PC-9 (cell line): Measurements from ENCODE around the gene ARID2. TPM values are rescaled to one million over a fixed set of nuclear protein-coding genes. Genes with fewer than 3 reads are reported as not detected.

ENCODE experiments used
- BruUV-seq: library from RNA; stranded (reverse); fragments of 400-500 nt; replicated peaks from 2 replicates; lab custom pipeline; 2021; lab: Mats Ljungman, UMichigan
- CTCF ChIA-PET: fragments of 300-600 bp; sonication (Branson Sonifier 250); formaldehyde crosslinking; loops from one replicate; lab custom pipeline; 2022; ENCODE audit warnings: antibody characterized with exemption; lab: Charles Lee
- POLR2A ChIA-PET: fragments of 300-600 bp; sonication (Branson Sonifier 250); formaldehyde crosslinking; loops from one replicate; lab custom pipeline; 2022; ENCODE audit warnings: antibody characterized with exemption; ENCODE audit not compliant: unreplicated experiment; lab: Charles Lee
- DNase-seq, 2 experiments: peaks; one replicate each; pipeline versions ENCODE4 v3.0.0 to v3.0.0-alpha.2; 2015 to 2022; ENCODE audit warnings: mixed read lengths in 1 of 2
- H2AFZ ChIP-seq: fragments of 200-600 bp; sonication (generic); 2 replicates; pipeline ENCODE4 v1.8.1; 2017; ENCODE audit warnings: antibody characterized with exemption
- H3F3A ChIP-seq: fragments of 200-600 bp; sonication (generic); 2 replicates; pipeline ENCODE4 v1.8.1; 2017; ENCODE audit warnings: antibody characterized with exemption, mild to moderate bottlenecking, low read depth; ENCODE audit not compliant: insufficient read depth
- H3K27ac ChIP-seq: fragments of 200-600 bp; sonication (generic); 2 replicates; pipeline ENCODE4 v1.6.1; 2016; ENCODE audit warnings: mixed run types
- H3K27me3 ChIP-seq: fragments of 200-600 bp; sonication (generic); 2 replicates; pipeline ENCODE4 v1.6.1; 2016; ENCODE audit warnings: low read depth, mixed run types; ENCODE audit not compliant: insufficient read depth
- H3K36me3 ChIP-seq: fragments of 200-600 bp; sonication (generic); 2 replicates; pipeline ENCODE4 v1.6.1; 2016; ENCODE audit warnings: low read depth, mixed run types
- H3K4me1 ChIP-seq: fragments of 200-600 bp; sonication (generic); replicated peaks from 2 replicates; pipeline ENCODE4 v1.6.1; 2016; ENCODE audit warnings: mixed run types; ENCODE audit not compliant: insufficient read depth
- H3K4me2 ChIP-seq: fragments of 200-600 bp; sonication (generic); 2 replicates; pipeline ENCODE4 v1.6.1; 2017; ENCODE audit warnings: mixed run types
- H3K4me3 ChIP-seq: fragments of 200-600 bp; sonication (generic); 2 replicates; pipeline ENCODE4 v1.6.1; 2016; ENCODE audit warnings: mixed run types
- H3K79me2 ChIP-seq: fragments of 200-600 bp; sonication (generic); 2 replicates; pipeline ENCODE4 v1.6.1; 2017; ENCODE audit warnings: low read depth, mixed run types
- H3K9me2 ChIP-seq: fragments of 200-600 bp; sonication (generic); 2 replicates; pipeline ENCODE4 v1.8.1; 2017; ENCODE audit warnings: mild to moderate bottlenecking; ENCODE audit not compliant: insufficient read depth
- H3K9me3 ChIP-seq: fragments of 200-600 bp; sonication (generic); 2 replicates; pipeline ENCODE4 v1.8.1; 2016; ENCODE audit warnings: low read depth; ENCODE audit not compliant: insufficient read depth
- H4K20me1 ChIP-seq: fragments of 200-600 bp; sonication (generic); 2 replicates; pipeline ENCODE4 v1.8.1; 2017; ENCODE audit not compliant: insufficient read depth
- EZH2 ChIP-seq: fragments of 200-600 bp; sonication (generic); IDR thresholded peaks from 2 replicates; pipeline ENCODE4 v1.8.0; 2017; ENCODE audit warnings: antibody characterized with exemption, low read depth
- intact Hi-C: fragments of 100-400 bp; cut with micrococcal nuclease; formaldehyde crosslinking; loops from one replicate; pipeline ENCODE4 v1.10.0; 2022; ENCODE audit not compliant: unreplicated experiment
- total RNA-seq: library from RNA; stranded (reverse); gene quantifications from 2 replicates; pipeline ENCODE4 v1.2.3, GENCODE V29; 2021
- TF ChIP-seq, protein P1 (sequence below): fragments of 200-600 bp; sonication (generic); conservative IDR thresholded peaks from 2 replicates; pipeline ENCODE4 v1.6.1; 2017; ENCODE audit warnings: mixed run types, antibody characterized with exemption, mild to moderate bottlenecking, moderate library complexity

The ARID2 gene
- total RNA-seq, 1 experiment from 2014 or later: 24.6 TPM

DNA sequence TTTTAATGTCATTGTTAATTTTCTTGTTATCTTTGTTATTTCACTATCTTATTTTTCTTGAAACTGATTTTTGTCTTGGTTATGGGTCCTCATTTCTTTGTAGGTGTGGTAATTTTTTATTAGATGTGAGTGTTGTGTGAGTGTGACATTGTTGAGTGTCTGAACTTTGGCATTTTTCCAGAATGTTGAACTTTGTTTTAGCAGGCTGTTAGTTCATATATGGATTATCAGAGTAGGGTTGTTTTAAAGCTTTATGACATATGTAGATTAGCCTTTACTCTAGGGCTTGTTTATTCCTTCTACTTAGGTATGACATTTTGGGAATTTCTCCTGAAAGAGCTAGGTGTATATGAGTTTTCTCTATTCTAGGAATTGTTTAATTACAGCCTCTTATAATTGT is 103.9 kb downstream of the ARID2 start:
- intact Hi-C loops: no loop called here
- CTCF ChIA-PET: no interaction called here
- Histone ChIP-seq H3K9me3 (peaks cover 5% of the 10 kb centered on the region; the same call in 1 of the 2 replicates), H3K27me3 (no peaks in the 10 kb centered on the region), H3K4me2 (no peak overlapping the region), H3K4me1 (no peaks in the 10 kb centered on the region), H3K36me3 (peaks cover 15% of the 10 kb centered on the region), H2AFZ (no peak overlapping the region), H3K79me2 (no peaks in the 10 kb centered on the region), H3K9me2 (no peaks in the 10 kb centered on the region), H4K20me1 (no peaks in the 10 kb centered on the region), H3F3A (no peaks in the 10 kb centered on the region), H3K27ac (no peak overlapping the region), H3K4me3 (no peak overlapping the region)
- POLR2A ChIA-PET: no interaction called here
- BruUV-seq: no TSS peak
- no peak for DNase-seq
- TF ChIP-seq EZH2: no peak
- TF ChIP-seq, protein P1, sequence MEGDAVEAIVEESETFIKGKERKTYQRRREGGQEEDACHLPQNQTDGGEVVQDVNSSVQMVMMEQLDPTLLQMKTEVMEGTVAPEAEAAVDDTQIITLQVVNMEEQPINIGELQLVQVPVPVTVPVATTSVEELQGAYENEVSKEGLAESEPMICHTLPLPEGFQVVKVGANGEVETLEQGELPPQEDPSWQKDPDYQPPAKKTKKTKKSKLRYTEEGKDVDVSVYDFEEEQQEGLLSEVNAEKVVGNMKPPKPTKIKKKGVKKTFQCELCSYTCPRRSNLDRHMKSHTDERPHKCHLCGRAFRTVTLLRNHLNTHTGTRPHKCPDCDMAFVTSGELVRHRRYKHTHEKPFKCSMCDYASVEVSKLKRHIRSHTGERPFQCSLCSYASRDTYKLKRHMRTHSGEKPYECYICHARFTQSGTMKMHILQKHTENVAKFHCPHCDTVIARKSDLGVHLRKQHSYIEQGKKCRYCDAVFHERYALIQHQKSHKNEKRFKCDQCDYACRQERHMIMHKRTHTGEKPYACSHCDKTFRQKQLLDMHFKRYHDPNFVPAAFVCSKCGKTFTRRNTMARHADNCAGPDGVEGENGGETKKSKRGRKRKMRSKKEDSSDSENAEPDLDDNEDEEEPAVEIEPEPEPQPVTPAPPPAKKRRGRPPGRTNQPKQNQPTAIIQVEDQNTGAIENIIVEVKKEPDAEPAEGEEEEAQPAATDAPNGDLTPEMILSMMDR: no peak

DNA sequence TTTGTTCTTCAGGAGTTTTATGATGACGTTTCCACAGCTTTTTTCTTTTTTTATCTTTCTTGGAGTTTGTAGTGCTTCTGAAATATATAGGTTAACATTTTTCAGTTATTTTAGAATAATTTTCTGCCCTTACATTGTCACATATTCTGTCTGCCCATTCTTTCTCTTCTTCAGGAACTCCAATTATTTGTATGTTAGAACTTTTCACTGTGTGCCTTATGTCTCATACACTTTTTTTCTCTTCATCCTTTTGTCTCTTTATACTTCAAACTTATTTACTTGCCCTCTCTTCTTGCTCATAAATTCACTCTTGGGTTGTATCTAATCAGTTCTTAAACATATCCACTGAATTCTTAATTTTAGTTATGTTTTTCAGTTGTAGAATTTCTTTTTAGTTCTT is 105.3 kb downstream of the ARID2 start:
- Histone ChIP-seq H3K36me3 (peaks cover 21% of the 10 kb centered on the region), H3K9me3 (peaks cover 5% of the 10 kb centered on the region; the same call in 1 of the 2 replicates), H2AFZ (no peak overlapping the region), H3K79me2 (no peaks in the 10 kb centered on the region), H3F3A (no peaks in the 10 kb centered on the region), H3K27ac (no peak overlapping the region), H3K27me3 (no peaks in the 10 kb centered on the region), H3K9me2 (no peaks in the 10 kb centered on the region), H4K20me1 (no peaks in the 10 kb centered on the region), H3K4me3 (no peak overlapping the region), H3K4me1 (no peaks in the 10 kb centered on the region), H3K4me2 (no peak overlapping the region)
- BruUV-seq: no TSS peak
- ChIA-PET POLR2A (no interaction called here), CTCF (no interaction called here)
- intact Hi-C loops: no loop called here
- no peak for TF ChIP-seq EZH2
- TF ChIP-seq, protein P1: no peak
- no peak for DNase-seq

DNA sequence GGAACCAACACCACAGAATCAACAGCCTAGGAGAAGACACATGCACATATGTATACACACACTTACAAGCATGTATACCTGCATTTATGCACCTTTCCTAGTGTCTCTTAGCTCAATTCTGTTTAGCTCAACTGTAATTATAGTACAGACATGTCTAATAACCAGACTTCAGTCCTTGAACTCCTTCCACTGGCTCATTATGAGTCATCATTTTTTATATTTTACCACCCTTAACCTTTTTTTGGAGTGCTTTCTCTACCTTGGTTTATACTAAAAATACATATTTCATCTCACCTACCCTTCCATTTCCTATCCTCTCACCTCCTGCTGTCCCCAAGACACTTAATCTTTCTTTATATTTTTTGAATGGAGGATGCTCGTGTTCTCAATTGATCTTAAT is 110.4 kb downstream of the ARID2 start:
- H3K79me2 ChIP-seq: no peaks in the 10 kb centered on the region
- H3K4me1 ChIP-seq: no peaks in the 10 kb centered on the region
- CTCF ChIA-PET: no interaction called here
- TF ChIP-seq EZH2: no peak
- TF ChIP-seq, protein P1: no peak
- no TSS peak for BruUV-seq
- no peaks in the 10 kb centered on the region; the same call in 1 of the 2 replicates for H3K9me2 ChIP-seq
- H3K36me3 ChIP-seq: peaks cover 28% of the 10 kb centered on the region
- H3K4me2 ChIP-seq: no peak overlapping the region
- no peak overlapping the region for H2AFZ ChIP-seq
- no peak for DNase-seq
- no peak overlapping the region for H3K4me3 ChIP-seq
- POLR2A ChIA-PET: no interaction called here
- H3F3A ChIP-seq: no peaks in the 10 kb centered on the region
- no peaks in the 10 kb centered on the region for H3K27me3 ChIP-seq
- intact Hi-C loops: no loop called here
- H3K27ac ChIP-seq: no peak overlapping the region
- no peaks in the 10 kb centered on the region for H4K20me1 ChIP-seq
- H3K9me3 ChIP-seq: no peaks in the 10 kb centered on the region
